ENCODE measurements around the gene ZNF385C. TPM values are rescaled to one million over a fixed set of nuclear protein-coding genes. Genes with fewer than 3 reads are reported as not detected.

ZNF385C gene
- total RNA-seq, 1 donor from 2014 or later: 2.9 TPM

- Mint-ChIP-seq H3K4me1 (peaks cover 21% of the 10 kb centered on the region), H3K27ac (no peak overlapping the region)
Observed at GRCh38 chr17:42117397-42118125, 19.3 kb upstream of the ZNF385C start.

GRCh38 chr17:42116705-42117396, 18.6 kb upstream of the ZNF385C start:
- H3K4me3 Mint-ChIP-seq: no peak overlapping the region
- DNase-seq (ENCODE audit: low spot score in 2 of 2, unreplicated experiment in 2 of 2): peak; percentile 49 to 82
- peaks cover 18% of the 10 kb centered on the region for H3K4me1 Mint-ChIP-seq
- H3K36me3 Mint-ChIP-seq: peaks cover 15% of the 10 kb centered on the region
- no peaks in the 10 kb centered on the region for H3K27me3 Mint-ChIP-seq (ENCODE audit: low read depth)
- H3K27ac Mint-ChIP-seq: no peak overlapping the region
- H3K9me3 Mint-ChIP-seq: no peaks in the 10 kb centered on the region
- peak; percentile 75 for TF ChIP-seq CTCF (IDR thresholded peaks at IDR 0.05; ENCODE audit: unreplicated experiment)

More at GRCh38 chr17:42117397-42118125, 19.3 kb upstream of the ZNF385C start:
- peaks cover 15% of the 10 kb centered on the region for H3K36me3 Mint-ChIP-seq
- no peak for DNase-seq (ENCODE audit: low spot score in 2 of 2, unreplicated experiment in 2 of 2)
- H3K9me3 Mint-ChIP-seq: no peaks in the 10 kb centered on the region
- TF ChIP-seq CTCF (IDR thresholded peaks at IDR 0.05; ENCODE audit: unreplicated experiment): no peak
- H3K27me3 Mint-ChIP-seq (ENCODE audit: low read depth): no peaks in the 10 kb centered on the region
- H3K4me3 Mint-ChIP-seq: no peak overlapping the region

GRCh38 chr17:42114118-42114517, 15.8 kb upstream of the ZNF385C start:
- H3K4me3 Mint-ChIP-seq: no peak overlapping the region
- H3K36me3 Mint-ChIP-seq: peaks cover 13% of the 10 kb centered on the region
- TF ChIP-seq CTCF (IDR thresholded peaks at IDR 0.05; ENCODE audit: unreplicated experiment): no peak
- peaks cover 2% of the 10 kb centered on the region for H3K27me3 Mint-ChIP-seq (ENCODE audit: low read depth)
- DNase-seq (ENCODE audit: low spot score in 2 of 2, unreplicated experiment in 2 of 2): no peak
- no peak overlapping the region for H3K27ac Mint-ChIP-seq
- no peaks in the 10 kb centered on the region for H3K9me3 Mint-ChIP-seq
- H3K4me1 Mint-ChIP-seq: peaks cover 8% of the 10 kb centered on the region

- DNase-seq (ENCODE audit: low spot score in 2 of 2, unreplicated experiment in 2 of 2): no peak
- H3K27me3 Mint-ChIP-seq (ENCODE audit: low read depth): peaks cover 2% of the 10 kb centered on the region
- H3K9me3 Mint-ChIP-seq: no peaks in the 10 kb centered on the region
- peaks cover 13% of the 10 kb centered on the region for H3K36me3 Mint-ChIP-seq
- no peak for TF ChIP-seq CTCF (IDR thresholded peaks at IDR 0.05; ENCODE audit: unreplicated experiment)
- no peak overlapping the region for H3K4me3 Mint-ChIP-seq
- H3K4me1 Mint-ChIP-seq: peaks cover 8% of the 10 kb centered on the region
- H3K27ac Mint-ChIP-seq: no peak overlapping the region
Observed at GRCh38 chr17:42113293-42114069, 15.2 kb upstream of the ZNF385C start.

GRCh38 chr17:42112552-42113176, 14.4 kb upstream of the ZNF385C start, which contains the start of gene DHX58:
Gene DHX58 (minus strand): TSS chr17:42112714. CDS start chr17:42111892, 822 bp downstream.
- Mint-ChIP-seq H3K36me3 (peaks cover 11% of the 10 kb centered on the region), H3K9me3 (no peaks in the 10 kb centered on the region), H3K4me1 (peaks cover 8% of the 10 kb centered on the region), H3K27ac (peak within 1 kb of the TSS; percentile 83), H3K27me3 (ENCODE audit: low read depth) (peaks cover 10% of the 10 kb centered on the region), H3K4me3 (peak within 1 kb of the TSS; percentile 49)
- DNase-seq (ENCODE audit: low spot score in 2 of 2, unreplicated experiment in 2 of 2): peak in 1 of 2 experiments; percentile 46
- no peak for TF ChIP-seq CTCF (IDR thresholded peaks at IDR 0.05; ENCODE audit: unreplicated experiment)
